MM.1S (cell line): ENCODE results near the gene LIME1.

Source experiments
- EZH2phosphoT487 ChIP-seq: fragments of 300-600 bp; sonication (generic); IDR thresholded peaks from 2 replicates; pipeline ENCODE4 v1.6.1; 2018; ENCODE audit warnings: antibody characterized with exemption, low read length
- TF ChIP-seq, protein P1 (sequence below): fragments of 300-600 bp; sonication (generic); IDR thresholded peaks from 2 replicates; pipeline ENCODE4 v1.5.1; 2016; ENCODE audit warnings: antibody characterized with exemption, low read length, mixed read lengths

DNA sequence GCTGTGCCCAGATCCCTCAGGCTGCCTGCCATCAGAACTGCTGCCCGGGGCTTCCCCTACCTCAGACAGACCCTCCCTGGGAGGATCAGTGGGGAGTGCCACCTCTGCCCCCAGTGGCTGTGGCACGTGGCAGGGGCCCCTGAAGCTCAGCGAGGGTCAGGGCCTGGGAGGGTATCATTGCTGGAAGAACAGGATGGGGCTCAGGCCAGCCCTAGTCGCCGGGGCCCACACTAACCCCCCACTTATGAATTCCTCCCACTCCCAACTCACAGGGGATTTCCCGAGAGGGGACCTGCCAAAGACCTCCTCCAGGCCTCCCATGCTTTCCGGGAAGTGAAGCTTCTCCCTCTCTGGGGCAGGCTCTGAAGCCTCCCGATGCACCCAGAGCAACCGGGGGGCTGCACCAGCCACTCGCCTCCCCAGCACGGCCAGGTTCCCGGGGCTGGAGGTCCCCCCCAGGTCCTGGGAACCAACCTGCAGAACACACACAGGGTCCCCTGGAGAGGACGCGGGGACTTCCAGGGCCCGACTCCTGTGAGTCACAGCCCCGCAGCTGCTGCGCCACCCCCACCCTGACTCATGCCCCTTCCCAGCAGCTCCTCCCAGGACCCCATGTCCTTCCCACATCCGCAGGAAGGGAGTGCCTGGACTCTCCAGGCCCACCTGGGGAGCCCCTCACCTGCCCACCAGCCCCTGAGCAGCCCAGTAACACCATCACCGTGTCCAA is 37.6 kb upstream of the LIME1 start:
- TF ChIP-seq, protein P1, sequence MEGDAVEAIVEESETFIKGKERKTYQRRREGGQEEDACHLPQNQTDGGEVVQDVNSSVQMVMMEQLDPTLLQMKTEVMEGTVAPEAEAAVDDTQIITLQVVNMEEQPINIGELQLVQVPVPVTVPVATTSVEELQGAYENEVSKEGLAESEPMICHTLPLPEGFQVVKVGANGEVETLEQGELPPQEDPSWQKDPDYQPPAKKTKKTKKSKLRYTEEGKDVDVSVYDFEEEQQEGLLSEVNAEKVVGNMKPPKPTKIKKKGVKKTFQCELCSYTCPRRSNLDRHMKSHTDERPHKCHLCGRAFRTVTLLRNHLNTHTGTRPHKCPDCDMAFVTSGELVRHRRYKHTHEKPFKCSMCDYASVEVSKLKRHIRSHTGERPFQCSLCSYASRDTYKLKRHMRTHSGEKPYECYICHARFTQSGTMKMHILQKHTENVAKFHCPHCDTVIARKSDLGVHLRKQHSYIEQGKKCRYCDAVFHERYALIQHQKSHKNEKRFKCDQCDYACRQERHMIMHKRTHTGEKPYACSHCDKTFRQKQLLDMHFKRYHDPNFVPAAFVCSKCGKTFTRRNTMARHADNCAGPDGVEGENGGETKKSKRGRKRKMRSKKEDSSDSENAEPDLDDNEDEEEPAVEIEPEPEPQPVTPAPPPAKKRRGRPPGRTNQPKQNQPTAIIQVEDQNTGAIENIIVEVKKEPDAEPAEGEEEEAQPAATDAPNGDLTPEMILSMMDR = no peak
- TF ChIP-seq EZH2phosphoT487 = no peak
